Lower leg skin (tissue), 4 donors: ENCODE measurements around the gene TGFA. TPM values are rescaled to one million over a fixed set of nuclear protein-coding genes. Genes with fewer than 3 reads are reported as not detected.
"Not testable (repeated sequence)": the region's sequence is repeated elsewhere in the genome, so short reads cannot be mapped to it uniquely, and the experiment has no call there.

Experiments
- DNase-seq, 2 donors: peaks; one replicate each; pipeline ENCODE4 v3.0.0-alpha.2; 2019; ENCODE audit warnings: low spot score in 2 of 2
- H3K4me3 ChIP-seq: fragments of 200-600 bp; sonication (generic); 2 replicates; pipeline ENCODE4 v1.5.1; 2017; ENCODE audit warnings: mild to moderate bottlenecking, low read depth; ENCODE audit not compliant: poor library complexity, severe bottlenecking
- POLR2A ChIP-seq, 2 donors: fragments of 450-650 bp; IDR thresholded peaks; one replicate each; pipeline ENCODE4 v1.6.1; 2016 to 2017; ENCODE audit warnings: antibody characterized with exemption in 2 of 2, mild to moderate bottlenecking in 1 of 2, moderate library complexity in 1 of 2
- WGBS, 2 donors: methylation state at CpG; one replicate each; pipeline ENCODE4 v1.1.5; 2018; 5-methylcytosine and 5-hydroxymethylcytosine counted together
- intact Hi-C: fragments of 100-400 bp; cut with DNase I; formaldehyde crosslinking; loops from one replicate; pipeline ENCODE4 v1.15.0; 2023; ENCODE audit warnings: low total_unique reads
- total RNA-seq, 4 donors: library from RNA; depleted of rRNA; stranded (reverse); fragments of >200 nt; gene quantifications; one replicate each; pipeline ENCODE4 v1.1.0, GENCODE V29; 2016
- TF ChIP-seq, protein P1 (sequence below), 3 donors: fragments of 450-650 bp; IDR thresholded peaks; one replicate each; pipeline ENCODE4 v1.5.1; 2016; ENCODE audit warnings: antibody characterized with exemption in 3 of 3, mild to moderate bottlenecking in 3 of 3, moderate library complexity in 2 of 3

The TGFA gene
- total RNA-seq, 4 donors from 2014 or later: 56.5 to 78.3 (median 65.0) TPM

- TF ChIP-seq, protein P1, sequence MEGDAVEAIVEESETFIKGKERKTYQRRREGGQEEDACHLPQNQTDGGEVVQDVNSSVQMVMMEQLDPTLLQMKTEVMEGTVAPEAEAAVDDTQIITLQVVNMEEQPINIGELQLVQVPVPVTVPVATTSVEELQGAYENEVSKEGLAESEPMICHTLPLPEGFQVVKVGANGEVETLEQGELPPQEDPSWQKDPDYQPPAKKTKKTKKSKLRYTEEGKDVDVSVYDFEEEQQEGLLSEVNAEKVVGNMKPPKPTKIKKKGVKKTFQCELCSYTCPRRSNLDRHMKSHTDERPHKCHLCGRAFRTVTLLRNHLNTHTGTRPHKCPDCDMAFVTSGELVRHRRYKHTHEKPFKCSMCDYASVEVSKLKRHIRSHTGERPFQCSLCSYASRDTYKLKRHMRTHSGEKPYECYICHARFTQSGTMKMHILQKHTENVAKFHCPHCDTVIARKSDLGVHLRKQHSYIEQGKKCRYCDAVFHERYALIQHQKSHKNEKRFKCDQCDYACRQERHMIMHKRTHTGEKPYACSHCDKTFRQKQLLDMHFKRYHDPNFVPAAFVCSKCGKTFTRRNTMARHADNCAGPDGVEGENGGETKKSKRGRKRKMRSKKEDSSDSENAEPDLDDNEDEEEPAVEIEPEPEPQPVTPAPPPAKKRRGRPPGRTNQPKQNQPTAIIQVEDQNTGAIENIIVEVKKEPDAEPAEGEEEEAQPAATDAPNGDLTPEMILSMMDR (IDR thresholded peaks at IDR 0.05): no peak
- no peak for TF ChIP-seq POLR2A (IDR thresholded peaks at IDR 0.05)
- 76 to 80% methylated on average over 3 of the region's 3 CpGs for WGBS, 2 donors
- intact Hi-C loops: no loop called here
- DNase-seq: no peak
- no peak overlapping the region for H3K4me3 ChIP-seq
These were observed 86.4 kb downstream of the TGFA start for GRCh38 chr2:70467237-70467636.

DNA sequence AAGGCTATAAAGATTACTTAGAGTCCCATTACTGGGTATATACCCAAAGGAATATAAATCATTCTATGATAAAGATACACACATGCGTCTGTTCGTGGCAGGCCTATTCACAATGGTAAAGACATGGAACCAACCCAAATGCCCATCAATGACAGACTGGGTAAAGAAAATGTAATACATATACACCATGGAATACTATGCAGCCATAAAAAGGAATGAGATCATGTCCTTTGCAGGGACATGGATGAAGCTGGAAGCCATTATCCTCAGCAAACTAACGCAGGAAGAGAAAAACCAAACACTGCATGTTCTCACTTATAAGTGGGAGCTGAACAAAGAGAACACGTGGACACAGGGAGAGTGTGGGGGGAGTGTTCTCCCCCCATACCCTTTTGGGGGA lies 87.0 kb downstream of the TGFA start:
- 84 to 87% methylated on average over 4 of the region's 4 CpGs for WGBS, 2 donors
- DNase-seq, H3K4me3 ChIP-seq, intact Hi-C loops: not testable (repeated sequence)

DNA sequence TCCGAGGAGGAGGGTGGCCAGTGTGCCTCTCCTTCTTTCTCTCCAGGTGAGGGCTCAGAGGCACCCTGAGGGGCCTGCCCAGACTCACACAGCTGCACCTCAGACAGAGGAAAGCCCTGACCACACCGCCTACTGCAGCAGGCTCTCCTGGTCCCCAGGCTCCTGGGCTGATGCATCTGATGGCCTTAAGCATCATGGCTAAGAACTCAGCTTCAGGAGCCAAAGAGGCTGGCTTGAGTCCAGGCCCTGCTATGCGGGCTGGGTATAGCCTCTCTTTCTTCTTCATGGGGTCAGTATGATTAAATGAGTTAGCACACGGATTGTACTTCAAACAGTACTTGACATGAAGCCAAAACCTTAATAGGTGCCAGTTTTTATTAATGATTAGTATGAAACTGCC lies 89.6 kb downstream of the TGFA start:
- intact Hi-C loops: no loop called here
- no peak overlapping the region for H3K4me3 ChIP-seq
- WGBS, 2 donors: 69 to 77% methylated on average over 4 of the region's 4 CpGs
- no peak for DNase-seq
- TF ChIP-seq POLR2A (IDR thresholded peaks at IDR 0.05): no peak
- TF ChIP-seq, protein P1 (IDR thresholded peaks at IDR 0.05): no peak

- DNase-seq: no peak
- no peak overlapping the region for H3K4me3 ChIP-seq
- intact Hi-C loops: no loop called here
- no peak for TF ChIP-seq POLR2A (IDR thresholded peaks at IDR 0.05)
- TF ChIP-seq, protein P1 (IDR thresholded peaks at IDR 0.05): no peak
- WGBS, 2 donors: 72 to 80% methylated on average over 3 of the region's 3 CpGs
These were observed 90.0 kb downstream of the TGFA start for GRCh38 chr2:70463581-70463980.

GRCh38 chr2:70461981-70462876 lies 91.4 kb downstream of the TGFA start:
- no peak overlapping the region for H3K4me3 ChIP-seq
- 79 to 83% methylated on average over 14 of the region's 14 CpGs for WGBS, 2 donors
- TF ChIP-seq POLR2A (IDR thresholded peaks at IDR 0.05): no peak
- TF ChIP-seq, protein P1 (IDR thresholded peaks at IDR 0.05): no peak
- DNase-seq: no peak
- intact Hi-C loops: no loop called here

DNA sequence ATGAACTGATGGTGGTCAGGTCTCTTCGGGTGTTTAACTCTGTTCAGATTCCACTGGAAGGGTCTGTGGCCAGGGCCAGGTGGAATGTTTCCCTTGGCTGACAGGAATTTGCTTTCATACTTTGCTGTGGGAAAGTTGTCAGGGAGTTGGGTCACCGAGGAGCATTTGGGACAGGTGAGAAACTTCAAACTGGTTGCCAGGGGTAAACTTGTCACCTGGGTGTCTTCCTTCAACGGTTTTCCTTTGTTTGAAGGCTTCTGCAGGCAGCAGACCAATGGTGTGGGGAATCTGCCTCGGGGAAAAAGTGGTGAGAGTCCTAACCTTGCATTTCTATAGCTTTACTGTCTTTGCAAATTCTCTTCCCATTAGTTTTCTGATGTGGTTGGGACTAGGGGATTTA lies 92.2 kb downstream of the TGFA start:
- intact Hi-C loops: no loop called here
- TF ChIP-seq, protein P1 (IDR thresholded peaks at IDR 0.05): no peak
- TF ChIP-seq POLR2A (IDR thresholded peaks at IDR 0.05): no peak
- DNase-seq: no peak
- no peak overlapping the region for H3K4me3 ChIP-seq
- WGBS, 2 donors: 43 to 51% methylated on average over 4 of the region's 4 CpGs
